Keratinocyte (primary cell): ENCODE data around the gene RGS9.

Experiments used
- EZH2 ChIP-seq: IDR thresholded peaks from one replicate; pipeline ENCODE4 v1.6.1; 2012; ENCODE audit warnings: inconsistent platforms, mild to moderate bottlenecking, low read length, moderate library complexity
- TF ChIP-seq, protein P1 (sequence below), 3 experiments: IDR thresholded peaks in 1 of 3; conservative IDR thresholded peaks in 1 of 3; optimal IDR thresholded peaks in 1 of 3; 2 replicates in 2 of 3; 3 replicates in 1 of 3; pipeline versions ENCODE3 to v1.5.1; 2011; ENCODE audit warnings: low read length in 3 of 3, mild to moderate bottlenecking in 3 of 3, moderate library complexity in 2 of 3, control low read depth in 1 of 3, inconsistent platforms in 1 of 3; ENCODE audit not compliant: insufficient read depth in 2 of 3; ENCODE audit errors: extremely low read depth in 1 of 3

DNA sequence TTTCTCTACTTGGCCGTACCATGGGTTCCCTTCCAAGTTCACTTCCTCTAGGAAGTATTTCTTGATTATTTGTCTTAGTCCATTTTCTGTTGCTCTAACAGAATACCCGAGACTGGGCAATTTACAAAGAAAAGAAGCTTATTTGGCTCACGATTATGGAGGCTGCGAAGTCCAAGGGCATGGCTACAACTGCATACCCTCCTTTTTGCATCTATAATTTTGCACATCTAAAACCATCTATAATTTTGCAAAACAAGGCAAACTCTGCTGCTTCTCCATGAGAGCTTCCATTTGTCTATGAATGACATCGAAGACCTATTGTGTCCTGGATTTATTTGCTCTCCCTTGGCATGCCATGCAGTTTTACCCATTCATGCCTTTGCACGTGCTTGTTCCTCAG, 27.6 kb upstream of the RGS9 start:
- no peak for TF ChIP-seq EZH2
- TF ChIP-seq, protein P1, sequence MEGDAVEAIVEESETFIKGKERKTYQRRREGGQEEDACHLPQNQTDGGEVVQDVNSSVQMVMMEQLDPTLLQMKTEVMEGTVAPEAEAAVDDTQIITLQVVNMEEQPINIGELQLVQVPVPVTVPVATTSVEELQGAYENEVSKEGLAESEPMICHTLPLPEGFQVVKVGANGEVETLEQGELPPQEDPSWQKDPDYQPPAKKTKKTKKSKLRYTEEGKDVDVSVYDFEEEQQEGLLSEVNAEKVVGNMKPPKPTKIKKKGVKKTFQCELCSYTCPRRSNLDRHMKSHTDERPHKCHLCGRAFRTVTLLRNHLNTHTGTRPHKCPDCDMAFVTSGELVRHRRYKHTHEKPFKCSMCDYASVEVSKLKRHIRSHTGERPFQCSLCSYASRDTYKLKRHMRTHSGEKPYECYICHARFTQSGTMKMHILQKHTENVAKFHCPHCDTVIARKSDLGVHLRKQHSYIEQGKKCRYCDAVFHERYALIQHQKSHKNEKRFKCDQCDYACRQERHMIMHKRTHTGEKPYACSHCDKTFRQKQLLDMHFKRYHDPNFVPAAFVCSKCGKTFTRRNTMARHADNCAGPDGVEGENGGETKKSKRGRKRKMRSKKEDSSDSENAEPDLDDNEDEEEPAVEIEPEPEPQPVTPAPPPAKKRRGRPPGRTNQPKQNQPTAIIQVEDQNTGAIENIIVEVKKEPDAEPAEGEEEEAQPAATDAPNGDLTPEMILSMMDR (optimal IDR thresholded peaks at IDR 0.05 in 1 of 3, IDR thresholded peaks at IDR 0.05 in 1 of 3, conservative IDR thresholded peaks at IDR 0.05 in 1 of 3; ENCODE audit: extremely low read depth in 1 of 3, insufficient read depth in 2 of 3, low read length in 3 of 3), result no peak
